ENCODE measurements around the gene APPBP2.

APPBP2 gene

DNA sequence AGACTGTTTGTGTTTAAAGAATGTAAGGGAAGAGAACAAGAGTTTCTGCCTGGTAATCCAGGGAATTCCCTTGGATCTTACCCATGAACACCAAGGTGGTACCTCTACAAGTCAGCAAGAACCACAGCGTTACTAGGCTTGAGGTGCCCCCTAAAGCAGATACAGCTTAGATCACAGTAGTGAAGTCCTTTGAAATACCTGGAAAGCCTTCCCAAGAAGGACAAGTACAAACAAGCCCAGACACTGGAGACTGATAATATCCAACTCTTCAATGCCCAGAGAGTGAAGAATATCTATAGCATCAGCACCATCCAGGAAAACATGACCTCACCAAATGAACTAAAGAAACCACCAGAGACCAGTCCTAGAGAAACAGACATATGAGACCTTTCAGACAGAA is 3.8 kb upstream of the APPBP2 start:
- Histone ChIP-seq H3K4me1 (ENCODE audit: low read depth, poor library complexity, severe bottlenecking) (peaks cover 6% of the 10 kb centered on the region), H3K27ac (no peak overlapping the region), H4K20me1 (ENCODE audit: insufficient read depth) (no peaks in the 10 kb centered on the region), H3K36me3 (ENCODE audit: insufficient read depth) (no peaks in the 10 kb centered on the region), H2AFZ (ENCODE audit: low read depth) (no peak overlapping the region), H3K4me3 (IDR thresholded peaks at IDR 0.05; ENCODE audit: insufficient read depth, low read depth, low read length) (no peak overlapping the region), H3K27me3 (ENCODE audit: insufficient read depth, low read depth) (no peaks in the 10 kb centered on the region), H3K79me2 (ENCODE audit: insufficient read depth, low read depth) (peaks cover 20% of the 10 kb centered on the region), H3K4me2 (no peak overlapping the region), H3K9ac (no peak overlapping the region)
- TF ChIP-seq, protein P1, sequence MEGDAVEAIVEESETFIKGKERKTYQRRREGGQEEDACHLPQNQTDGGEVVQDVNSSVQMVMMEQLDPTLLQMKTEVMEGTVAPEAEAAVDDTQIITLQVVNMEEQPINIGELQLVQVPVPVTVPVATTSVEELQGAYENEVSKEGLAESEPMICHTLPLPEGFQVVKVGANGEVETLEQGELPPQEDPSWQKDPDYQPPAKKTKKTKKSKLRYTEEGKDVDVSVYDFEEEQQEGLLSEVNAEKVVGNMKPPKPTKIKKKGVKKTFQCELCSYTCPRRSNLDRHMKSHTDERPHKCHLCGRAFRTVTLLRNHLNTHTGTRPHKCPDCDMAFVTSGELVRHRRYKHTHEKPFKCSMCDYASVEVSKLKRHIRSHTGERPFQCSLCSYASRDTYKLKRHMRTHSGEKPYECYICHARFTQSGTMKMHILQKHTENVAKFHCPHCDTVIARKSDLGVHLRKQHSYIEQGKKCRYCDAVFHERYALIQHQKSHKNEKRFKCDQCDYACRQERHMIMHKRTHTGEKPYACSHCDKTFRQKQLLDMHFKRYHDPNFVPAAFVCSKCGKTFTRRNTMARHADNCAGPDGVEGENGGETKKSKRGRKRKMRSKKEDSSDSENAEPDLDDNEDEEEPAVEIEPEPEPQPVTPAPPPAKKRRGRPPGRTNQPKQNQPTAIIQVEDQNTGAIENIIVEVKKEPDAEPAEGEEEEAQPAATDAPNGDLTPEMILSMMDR (conservative IDR thresholded peaks at IDR 0.05; ENCODE audit: low read depth, low read length): no peak

DNA sequence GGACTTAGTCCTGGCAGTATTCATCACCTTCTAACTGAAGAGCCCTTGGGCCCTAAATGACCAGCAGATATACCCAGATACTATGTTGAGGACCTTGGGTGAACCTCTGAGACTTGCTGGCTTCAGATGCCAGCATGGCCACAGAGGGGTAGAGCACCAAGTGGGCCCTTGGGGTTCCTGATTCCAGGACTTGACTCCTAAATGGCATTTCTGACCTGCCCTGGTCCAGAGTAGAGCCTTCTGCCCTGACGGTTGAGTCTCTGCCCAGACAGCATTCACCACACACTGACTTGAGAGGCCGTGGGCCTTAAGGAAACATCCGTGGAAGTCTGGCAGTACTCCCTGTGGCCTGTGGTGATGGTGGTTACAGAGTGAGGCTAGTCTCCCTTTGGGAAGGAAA is 2.8 kb upstream of the APPBP2 start:
- Histone ChIP-seq H3K27me3 (ENCODE audit: insufficient read depth, low read depth) (no peaks in the 10 kb centered on the region), H3K79me2 (ENCODE audit: insufficient read depth, low read depth) (peaks cover 29% of the 10 kb centered on the region), H3K4me1 (ENCODE audit: low read depth, poor library complexity, severe bottlenecking) (peaks cover 16% of the 10 kb centered on the region), H4K20me1 (ENCODE audit: insufficient read depth) (no peaks in the 10 kb centered on the region), H3K4me2 (no peak overlapping the region), H3K27ac (no peak overlapping the region), H2AFZ (ENCODE audit: low read depth) (no peak overlapping the region), H3K4me3 (IDR thresholded peaks at IDR 0.05; ENCODE audit: insufficient read depth, low read depth, low read length) (no peak overlapping the region), H3K9ac (no peak overlapping the region), H3K36me3 (ENCODE audit: insufficient read depth) (no peaks in the 10 kb centered on the region)
- TF ChIP-seq, protein P1 (conservative IDR thresholded peaks at IDR 0.05; ENCODE audit: low read depth, low read length): no peak

DNA sequence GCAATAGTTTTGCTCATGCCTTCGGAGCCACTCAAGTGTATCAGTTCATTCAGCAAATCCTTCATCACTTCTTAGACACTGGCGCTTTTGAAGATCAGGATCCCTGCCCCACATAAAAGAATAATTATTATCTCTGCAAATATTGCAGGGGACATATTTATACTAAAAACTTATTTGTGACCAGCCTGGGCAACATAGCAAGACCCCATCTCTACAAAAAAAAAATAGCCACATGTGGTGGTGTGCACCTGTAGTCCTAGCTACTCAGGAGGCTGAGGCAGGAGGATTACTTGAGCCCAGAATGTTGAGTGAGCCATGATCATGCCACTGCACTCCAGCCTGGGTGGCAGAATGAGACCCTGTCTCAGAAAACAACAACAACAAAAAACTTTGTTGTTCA is 1.7 kb upstream of the APPBP2 start:
- no peak overlapping the region for H3K4me3 ChIP-seq (IDR thresholded peaks at IDR 0.05; ENCODE audit: insufficient read depth, low read depth, low read length)
- H3K4me1 ChIP-seq (ENCODE audit: low read depth, poor library complexity, severe bottlenecking): peaks cover 18% of the 10 kb centered on the region
- no peaks in the 10 kb centered on the region for H4K20me1 ChIP-seq (ENCODE audit: insufficient read depth)
- H2AFZ ChIP-seq (ENCODE audit: low read depth): no peak overlapping the region
- no peaks in the 10 kb centered on the region for H3K27me3 ChIP-seq (ENCODE audit: insufficient read depth, low read depth)
- TF ChIP-seq, protein P1 (conservative IDR thresholded peaks at IDR 0.05; ENCODE audit: low read depth, low read length): no peak
- no peak overlapping the region for H3K9ac ChIP-seq
- H3K27ac ChIP-seq: no peak overlapping the region
- H3K4me2 ChIP-seq: no peak overlapping the region
- H3K79me2 ChIP-seq (ENCODE audit: insufficient read depth, low read depth): peaks cover 40% of the 10 kb centered on the region
- no peaks in the 10 kb centered on the region for H3K36me3 ChIP-seq (ENCODE audit: insufficient read depth)

DNA sequence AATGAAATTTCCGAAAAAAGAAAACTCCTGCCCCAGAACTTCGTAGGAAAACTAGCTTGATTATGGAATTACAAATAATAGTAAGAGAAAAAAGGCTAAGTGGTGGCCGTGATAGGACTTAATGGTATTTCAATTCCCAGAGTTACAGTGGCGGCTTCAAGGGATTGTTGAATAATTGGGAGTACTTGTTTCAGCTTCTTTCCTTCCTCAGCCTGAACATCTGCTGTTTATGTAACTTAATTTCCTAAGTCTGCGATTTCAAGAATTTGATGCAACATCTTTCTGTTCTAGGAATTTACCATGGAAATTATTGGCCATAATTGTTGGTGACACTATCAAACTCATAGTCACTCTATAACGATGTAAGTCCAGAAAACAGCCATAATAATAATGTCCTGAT is 684 bp upstream of the APPBP2 start:
- Histone ChIP-seq H3K4me3 (IDR thresholded peaks at IDR 0.05; ENCODE audit: insufficient read depth, low read depth, low read length) (no peak overlapping the region), H3K79me2 (ENCODE audit: insufficient read depth, low read depth) (peaks cover 50% of the 10 kb centered on the region), H3K27me3 (ENCODE audit: insufficient read depth, low read depth) (no peaks in the 10 kb centered on the region), H2AFZ (ENCODE audit: low read depth) (peak overlapping the region; percentile 86), H3K36me3 (ENCODE audit: insufficient read depth) (no peaks in the 10 kb centered on the region), H3K27ac (peak overlapping the region; percentile 78; the same call in 1 of the 2 replicates), H4K20me1 (ENCODE audit: insufficient read depth) (no peaks in the 10 kb centered on the region), H3K4me2 (peak overlapping the region; percentile 79), H3K9ac (peak overlapping the region; percentile 84), H3K4me1 (ENCODE audit: low read depth, poor library complexity, severe bottlenecking) (peaks cover 18% of the 10 kb centered on the region)
- TF ChIP-seq, protein P1 (conservative IDR thresholded peaks at IDR 0.05; ENCODE audit: low read depth, low read length): no peak

Measured in KMS-11 (cell line).